ENCODE results near the gene RALGDS. TPM values are rescaled to one million over a fixed set of nuclear protein-coding genes. Genes with fewer than 3 reads are reported as not detected.

The RALGDS gene
- total RNA-seq, 1 donor from 2014 or later = 26.1 TPM

DNA sequence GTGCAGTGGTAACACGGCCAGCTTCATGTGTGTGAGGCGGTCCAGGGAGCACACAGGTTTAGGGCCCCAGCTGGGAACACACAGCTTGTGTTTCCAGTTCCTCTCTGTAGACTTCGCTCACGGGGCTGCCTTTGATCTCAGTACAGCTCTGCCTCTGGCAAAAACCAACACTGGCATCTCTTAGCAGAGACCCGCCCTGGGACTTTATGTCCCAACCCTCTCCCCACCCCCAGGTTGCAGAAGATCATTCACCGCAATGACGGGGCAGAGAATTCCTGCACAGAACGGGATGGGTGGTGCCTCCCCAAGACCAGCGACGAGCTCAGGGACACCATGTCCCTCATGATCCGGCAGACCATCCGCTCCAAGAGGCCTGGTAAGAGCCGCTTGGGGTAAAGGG lies 64.5 kb downstream of the RALGDS start:
- peaks cover 32 to 48% (median 44%) of the 10 kb centered on the region in 3 donors for H3K36me3 ChIP-seq (ENCODE audit: control insufficient read depth in 3 of 3, insufficient read depth in 3 of 3, low read length in 3 of 3)

DNA sequence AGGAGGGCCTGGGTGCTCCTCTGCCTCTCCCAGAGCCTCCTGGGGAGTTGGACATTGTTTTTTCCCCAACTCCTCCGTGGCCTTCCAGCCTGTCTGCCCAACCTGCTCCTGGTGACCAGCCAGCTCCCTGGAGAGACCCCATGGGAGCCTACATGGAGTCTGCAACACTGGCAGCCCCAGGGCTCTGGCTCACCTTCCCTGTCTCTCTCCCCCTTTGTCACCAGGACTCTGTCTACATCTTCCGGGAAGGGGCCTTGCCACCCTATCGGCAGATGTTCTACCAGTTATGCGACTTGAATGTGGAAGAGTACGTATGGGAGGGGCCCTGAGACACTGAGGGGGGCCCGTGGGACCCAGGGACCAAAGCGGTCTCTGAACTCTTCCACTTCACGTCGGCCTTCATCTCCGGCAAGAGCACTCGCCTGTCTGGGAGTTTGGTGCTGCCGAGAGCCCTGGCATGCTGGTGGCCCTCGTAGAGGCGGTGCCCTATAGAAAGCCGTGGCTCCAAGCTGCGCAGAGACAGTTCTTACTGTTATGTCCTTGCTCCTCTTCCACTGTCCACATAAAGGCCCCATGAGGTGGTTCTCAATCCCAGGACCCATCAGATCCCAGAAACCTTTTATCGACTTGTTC lies 65.1 kb downstream of the RALGDS start:
- H3K36me3 ChIP-seq (ENCODE audit: control insufficient read depth in 3 of 3, insufficient read depth in 3 of 3, low read length in 3 of 3) = peaks cover 36 to 54% (median 50%) of the 10 kb centered on the region in 3 donors
- H3K9ac ChIP-seq (ENCODE audit: low read depth in 1 of 3, low read length in 3 of 3) = peak overlapping the region in 1 of 3 donors; percentile 62
- H3K4me3 ChIP-seq (ENCODE audit: low read length in 3 of 3) = no peak overlapping the region
- peaks cover 13 to 23% (median 22%) of the 10 kb centered on the region in 3 donors for H3K4me1 ChIP-seq (ENCODE audit: control insufficient read depth in 3 of 3, insufficient read depth in 3 of 3, low read length in 3 of 3)
- no peaks in the 10 kb centered on the region for H3K27me3 ChIP-seq (ENCODE audit: control insufficient read depth in 3 of 3, insufficient read depth in 3 of 3, low read length in 3 of 3)
- H3K9me3 ChIP-seq (ENCODE audit: control insufficient read depth in 3 of 3, low read length in 3 of 3) = no peaks in the 10 kb centered on the region
- no peak overlapping the region for H3K27ac ChIP-seq (ENCODE audit: low read depth, low read length)

More for the DNA sequence above, 64.5 kb downstream of the RALGDS start:
- Histone ChIP-seq H3K4me1 (ENCODE audit: control insufficient read depth in 3 of 3, insufficient read depth in 3 of 3, low read length in 3 of 3) (peaks cover 13 to 23% (median 22%) of the 10 kb centered on the region in 3 donors), H3K27ac (ENCODE audit: low read depth, low read length) (no peak overlapping the region), H3K27me3 (ENCODE audit: control insufficient read depth in 3 of 3, insufficient read depth in 3 of 3, low read length in 3 of 3) (no peaks in the 10 kb centered on the region), H3K9ac (ENCODE audit: low read depth in 1 of 3, low read length in 3 of 3) (no peak overlapping the region), H3K4me3 (ENCODE audit: low read length in 3 of 3) (no peak overlapping the region), H3K9me3 (ENCODE audit: control insufficient read depth in 3 of 3, low read length in 3 of 3) (no peaks in the 10 kb centered on the region)

DNA sequence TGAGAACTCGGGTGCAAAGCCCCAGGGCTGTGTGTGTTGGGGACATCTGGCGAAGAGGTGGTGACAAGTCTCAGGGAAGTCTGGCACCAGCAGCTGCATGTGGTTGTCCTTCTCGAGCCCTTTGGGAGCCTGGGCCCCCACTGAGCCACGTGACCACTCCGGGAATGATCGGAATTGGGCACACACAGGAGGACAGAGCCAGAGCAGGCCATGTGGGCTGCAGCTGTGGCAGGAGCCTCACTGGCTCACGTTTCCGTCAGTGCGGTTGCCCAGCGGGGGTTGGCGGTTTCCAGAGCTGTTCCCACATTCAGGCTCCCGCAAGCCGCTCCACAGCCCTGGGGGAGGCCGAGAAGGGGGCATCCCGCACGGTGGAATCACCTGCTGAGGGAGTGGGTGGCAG lies 66.1 kb downstream of the RALGDS start:
- Histone ChIP-seq H3K4me3 (ENCODE audit: low read length in 3 of 3) (peak overlapping the region in 1 of 3 donors; percentile 45), H3K9me3 (ENCODE audit: control insufficient read depth in 3 of 3, low read length in 3 of 3) (no peaks in the 10 kb centered on the region), H3K4me1 (ENCODE audit: control insufficient read depth in 3 of 3, insufficient read depth in 3 of 3, low read length in 3 of 3) (peaks cover 13 to 23% (median 22%) of the 10 kb centered on the region in 3 donors), H3K36me3 (ENCODE audit: control insufficient read depth in 3 of 3, insufficient read depth in 3 of 3, low read length in 3 of 3) (peaks cover 40 to 62% (median 56%) of the 10 kb centered on the region in 3 donors), H3K27me3 (ENCODE audit: control insufficient read depth in 3 of 3, insufficient read depth in 3 of 3, low read length in 3 of 3) (no peaks in the 10 kb centered on the region), H3K9ac (ENCODE audit: low read depth in 1 of 3, low read length in 3 of 3) (peak overlapping the region in 1 of 3 donors; percentile 62), H3K27ac (ENCODE audit: low read depth, low read length) (peak overlapping the region; percentile 66)

DNA sequence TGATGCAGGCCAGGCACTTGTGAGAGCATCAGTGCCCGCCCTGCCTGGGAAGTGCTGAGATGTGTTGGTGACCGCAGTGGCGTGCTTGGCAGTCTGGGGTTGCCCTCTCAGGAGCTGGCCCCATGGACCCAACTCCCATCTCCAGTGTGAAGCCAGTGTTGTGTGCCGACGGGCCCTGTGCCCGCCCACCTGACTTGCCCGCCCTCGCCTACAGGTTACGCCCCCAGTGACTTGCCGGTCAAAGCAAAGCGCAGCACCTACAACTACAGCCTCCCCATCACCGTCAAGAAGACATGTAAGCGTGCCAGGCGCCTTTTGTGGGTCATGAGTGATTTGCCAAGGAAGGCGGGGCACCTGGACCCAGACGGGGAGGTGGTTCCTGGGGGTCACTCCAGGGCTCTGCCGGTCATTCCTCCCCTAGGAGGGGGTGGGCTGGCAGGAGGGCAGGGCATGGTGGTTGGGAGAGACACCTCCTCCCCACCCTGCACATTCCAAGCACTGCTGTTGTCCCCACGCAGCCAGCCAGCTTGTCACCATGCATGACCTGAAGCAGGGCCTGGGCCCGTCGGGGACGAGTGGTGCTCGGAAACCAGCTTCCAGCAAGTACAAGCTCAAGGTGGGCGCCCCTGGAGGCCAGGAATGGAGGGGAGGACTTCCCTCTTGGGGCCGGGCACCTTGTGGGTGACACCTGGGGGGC lies 66.7 kb downstream of the RALGDS start:
- peak overlapping the region in 2 of 3 donors; percentile 47 to 57 for H3K9ac ChIP-seq (ENCODE audit: low read depth in 1 of 3, low read length in 3 of 3)
- H3K27ac ChIP-seq (ENCODE audit: low read depth, low read length) = peak overlapping the region; percentile 66
- H3K4me1 ChIP-seq (ENCODE audit: control insufficient read depth in 3 of 3, insufficient read depth in 3 of 3, low read length in 3 of 3) = peaks cover 13 to 23% (median 22%) of the 10 kb centered on the region in 3 donors
- H3K27me3 ChIP-seq (ENCODE audit: control insufficient read depth in 3 of 3, insufficient read depth in 3 of 3, low read length in 3 of 3) = no peaks in the 10 kb centered on the region
- no peaks in the 10 kb centered on the region for H3K9me3 ChIP-seq (ENCODE audit: control insufficient read depth in 3 of 3, low read length in 3 of 3)
- H3K4me3 ChIP-seq (ENCODE audit: low read length in 3 of 3) = peak overlapping the region in 1 of 3 donors; percentile 45
- H3K36me3 ChIP-seq (ENCODE audit: control insufficient read depth in 3 of 3, insufficient read depth in 3 of 3, low read length in 3 of 3) = peaks cover 43 to 65% (median 62%) of the 10 kb centered on the region in 3 donors

DNA sequence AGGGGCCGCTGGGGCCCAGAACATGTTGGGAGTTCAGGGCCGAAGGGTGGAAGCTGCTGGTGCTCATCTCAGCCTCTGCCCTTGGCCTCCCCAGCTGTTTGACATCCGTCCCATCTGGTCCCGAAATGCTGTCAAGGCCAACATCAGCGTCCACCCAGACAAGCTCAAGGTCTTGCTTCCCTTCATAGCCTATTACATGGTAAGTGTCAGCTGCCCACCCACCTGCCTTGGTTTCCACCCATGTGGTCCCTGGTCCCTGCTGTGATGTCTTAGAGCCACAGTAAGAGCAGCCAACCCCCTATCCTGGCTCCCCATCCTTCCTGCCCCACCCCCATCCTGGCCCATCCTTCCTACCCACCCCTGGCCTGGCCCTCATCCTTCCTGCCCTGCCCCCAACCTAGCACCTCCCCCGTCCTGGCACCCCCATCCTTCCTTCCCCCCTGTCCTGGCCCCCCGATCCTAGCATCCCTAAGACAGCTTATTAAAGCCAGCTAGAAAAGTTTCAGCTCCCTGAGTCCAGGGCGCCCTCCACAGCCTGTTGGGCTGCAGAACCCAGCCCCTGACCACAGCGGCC lies 69.0 kb downstream of the RALGDS start:
- no peak overlapping the region for H3K9ac ChIP-seq (ENCODE audit: low read depth in 1 of 3, low read length in 3 of 3)
- H3K36me3 ChIP-seq (ENCODE audit: control insufficient read depth in 3 of 3, insufficient read depth in 3 of 3, low read length in 3 of 3) = peaks cover 39 to 65% (median 59%) of the 10 kb centered on the region in 3 donors
- no peaks in the 10 kb centered on the region for H3K27me3 ChIP-seq (ENCODE audit: control insufficient read depth in 3 of 3, insufficient read depth in 3 of 3, low read length in 3 of 3)
- H3K4me1 ChIP-seq (ENCODE audit: control insufficient read depth in 3 of 3, insufficient read depth in 3 of 3, low read length in 3 of 3) = peaks cover 13 to 23% (median 22%) of the 10 kb centered on the region in 3 donors
- H3K4me3 ChIP-seq (ENCODE audit: low read length in 3 of 3) = no peak overlapping the region
- H3K27ac ChIP-seq (ENCODE audit: low read depth, low read length) = no peak overlapping the region
- H3K9me3 ChIP-seq (ENCODE audit: control insufficient read depth in 3 of 3, low read length in 3 of 3) = no peaks in the 10 kb centered on the region

DNA sequence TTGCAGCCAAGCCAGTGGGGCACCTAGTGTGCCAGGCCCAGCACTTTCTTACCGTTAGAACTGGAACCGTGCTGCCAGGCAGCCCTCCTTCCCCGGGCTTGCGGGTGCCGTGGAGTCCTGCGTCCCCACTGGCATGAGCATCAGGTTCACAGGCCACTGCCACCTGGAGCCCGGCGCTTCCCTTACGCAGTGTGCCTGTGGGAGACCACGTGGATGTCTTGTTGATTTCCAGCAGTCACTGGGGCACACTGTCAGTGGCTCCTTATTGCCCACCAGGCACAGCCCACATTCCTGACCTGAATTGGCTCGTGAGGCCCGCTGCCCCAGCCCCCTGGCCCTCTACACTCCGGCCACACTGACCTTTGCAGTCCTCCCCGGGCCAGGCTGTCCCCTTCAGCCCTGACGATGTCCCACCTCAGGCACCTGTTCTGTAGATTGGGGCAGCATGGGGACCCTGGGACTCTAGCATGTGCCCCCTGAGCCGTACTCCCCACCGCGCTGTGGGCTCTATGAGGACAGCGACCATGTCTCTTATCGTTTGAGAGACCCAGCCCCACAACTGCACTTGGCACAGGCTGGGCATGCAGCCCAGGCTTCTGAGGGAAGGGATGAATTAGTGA lies 69.6 kb downstream of the RALGDS start:
- Histone ChIP-seq H3K27me3 (ENCODE audit: control insufficient read depth in 3 of 3, insufficient read depth in 3 of 3, low read length in 3 of 3) (no peaks in the 10 kb centered on the region), H3K27ac (ENCODE audit: low read depth, low read length) (no peak overlapping the region), H3K9me3 (ENCODE audit: control insufficient read depth in 3 of 3, low read length in 3 of 3) (no peaks in the 10 kb centered on the region), H3K36me3 (ENCODE audit: control insufficient read depth in 3 of 3, insufficient read depth in 3 of 3, low read length in 3 of 3) (peaks cover 37 to 65% (median 60%) of the 10 kb centered on the region in 3 donors), H3K9ac (ENCODE audit: low read depth in 1 of 3, low read length in 3 of 3) (no peak overlapping the region), H3K4me1 (ENCODE audit: control insufficient read depth in 3 of 3, insufficient read depth in 3 of 3, low read length in 3 of 3) (peaks cover 13 to 23% (median 22%) of the 10 kb centered on the region in 3 donors), H3K4me3 (ENCODE audit: low read length in 3 of 3) (no peak overlapping the region)

DNA sequence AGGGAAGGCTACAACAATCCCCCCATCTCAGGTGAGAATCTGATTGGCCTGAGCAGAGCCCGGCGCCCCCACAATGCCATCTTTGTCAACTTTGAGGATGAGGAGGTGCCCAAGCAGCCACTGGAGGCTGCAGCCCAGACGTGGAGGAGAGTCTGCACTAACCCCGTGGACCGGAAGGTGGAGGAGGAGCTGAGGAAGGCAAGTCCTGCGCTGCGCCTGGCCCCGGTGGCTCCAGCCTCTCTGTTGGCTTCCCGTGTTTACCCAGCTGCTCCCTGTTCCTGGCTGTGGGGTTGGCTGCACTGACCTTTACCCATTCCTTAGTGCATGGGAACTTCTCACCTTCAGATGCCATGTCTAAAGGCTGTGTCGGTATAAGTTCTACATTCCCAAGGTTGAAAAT lies 70.3 kb downstream of the RALGDS start:
- Histone ChIP-seq H3K9me3 (ENCODE audit: control insufficient read depth in 3 of 3, low read length in 3 of 3) (no peaks in the 10 kb centered on the region), H3K4me1 (ENCODE audit: control insufficient read depth in 3 of 3, insufficient read depth in 3 of 3, low read length in 3 of 3) (peaks cover 13 to 19% (median 19%) of the 10 kb centered on the region in 3 donors), H3K27ac (ENCODE audit: low read depth, low read length) (no peak overlapping the region), H3K36me3 (ENCODE audit: control insufficient read depth in 3 of 3, insufficient read depth in 3 of 3, low read length in 3 of 3) (peaks cover 31 to 66% (median 60%) of the 10 kb centered on the region in 3 donors), H3K9ac (ENCODE audit: low read depth in 1 of 3, low read length in 3 of 3) (no peak overlapping the region), H3K4me3 (ENCODE audit: low read length in 3 of 3) (no peak overlapping the region), H3K27me3 (ENCODE audit: control insufficient read depth in 3 of 3, insufficient read depth in 3 of 3, low read length in 3 of 3) (no peaks in the 10 kb centered on the region)

DNA sequence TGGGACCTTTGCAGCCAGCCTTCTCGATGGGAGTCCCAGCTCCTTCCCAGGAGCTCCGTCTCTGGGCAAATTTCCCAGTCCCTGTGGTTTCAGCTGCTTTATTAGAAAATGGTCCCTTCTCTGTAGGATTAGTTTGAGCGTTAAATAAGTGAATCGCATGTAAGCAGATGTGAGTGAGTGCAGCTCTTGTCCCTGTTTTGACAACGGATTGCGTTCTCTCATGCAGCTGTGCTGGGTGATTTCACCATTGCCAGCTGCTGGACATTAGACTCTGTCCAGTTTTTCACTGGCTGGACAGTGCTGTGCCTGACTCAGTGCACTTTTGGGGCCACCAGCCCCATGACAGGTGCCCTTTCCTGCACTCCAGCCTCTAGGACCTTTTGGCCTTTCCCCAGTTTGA lies 70.9 kb downstream of the RALGDS start:
- H3K9me3 ChIP-seq (ENCODE audit: control insufficient read depth in 3 of 3, low read length in 3 of 3) = no peaks in the 10 kb centered on the region
- H3K27ac ChIP-seq (ENCODE audit: low read depth, low read length) = no peak overlapping the region
- no peak overlapping the region for H3K4me3 ChIP-seq (ENCODE audit: low read length in 3 of 3)
- peaks cover 32 to 68% (median 56%) of the 10 kb centered on the region in 3 donors for H3K36me3 ChIP-seq (ENCODE audit: control insufficient read depth in 3 of 3, insufficient read depth in 3 of 3, low read length in 3 of 3)
- peaks cover 6 to 12% (median 12%) of the 10 kb centered on the region in 3 donors for H3K4me1 ChIP-seq (ENCODE audit: control insufficient read depth in 3 of 3, insufficient read depth in 3 of 3, low read length in 3 of 3)
- H3K9ac ChIP-seq (ENCODE audit: low read depth in 1 of 3, low read length in 3 of 3) = no peak overlapping the region
- no peaks in the 10 kb centered on the region for H3K27me3 ChIP-seq (ENCODE audit: control insufficient read depth in 3 of 3, insufficient read depth in 3 of 3, low read length in 3 of 3)

DNA sequence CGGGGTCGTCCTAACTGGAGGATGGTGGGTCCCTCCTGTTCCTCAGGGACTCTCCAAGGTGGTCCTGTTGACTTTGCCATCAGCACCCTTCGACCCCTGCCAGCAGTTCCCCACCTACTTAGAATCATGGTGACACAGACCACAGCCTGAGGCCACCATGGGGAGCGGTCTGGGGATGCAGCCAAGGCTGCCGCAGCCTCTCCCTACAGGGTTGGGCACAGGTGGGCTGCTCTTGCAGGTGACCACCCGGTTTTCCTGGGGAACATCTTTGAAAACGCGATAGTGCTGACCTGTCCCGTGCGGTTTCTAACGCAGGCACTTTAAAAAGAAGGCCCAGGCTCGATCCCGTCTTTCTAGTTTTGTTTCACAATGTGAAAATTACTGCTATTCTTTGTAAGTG lies 72.0 kb downstream of the RALGDS start:
- H3K27ac ChIP-seq (ENCODE audit: low read depth, low read length) = no peak overlapping the region
- H3K9ac ChIP-seq (ENCODE audit: low read depth in 1 of 3, low read length in 3 of 3) = no peak overlapping the region
- H3K4me3 ChIP-seq (ENCODE audit: low read length in 3 of 3) = no peak overlapping the region
- H3K9me3 ChIP-seq (ENCODE audit: control insufficient read depth in 3 of 3, low read length in 3 of 3) = no peaks in the 10 kb centered on the region
- H3K4me1 ChIP-seq (ENCODE audit: control insufficient read depth in 3 of 3, insufficient read depth in 3 of 3, low read length in 3 of 3) = peaks cover 0 to 6% (median 1%) of the 10 kb centered on the region in 3 donors
- no peaks in the 10 kb centered on the region for H3K27me3 ChIP-seq (ENCODE audit: control insufficient read depth in 3 of 3, insufficient read depth in 3 of 3, low read length in 3 of 3)
- peaks cover 42 to 73% (median 59%) of the 10 kb centered on the region in 3 donors for H3K36me3 ChIP-seq (ENCODE audit: control insufficient read depth in 3 of 3, insufficient read depth in 3 of 3, low read length in 3 of 3)
